ENCODE data around the gene MND1. TPM values are rescaled to one million over a fixed set of nuclear protein-coding genes. Genes with fewer than 3 reads are reported as not detected.

MND1 gene
- total RNA-seq, 1 donor from 2014 or later = 1.00 TPM

- FAIRE-seq (no peak), DNase-seq (ENCODE audit: low read depth) (no peak)
- Histone ChIP-seq H3K9me3 (ENCODE audit: insufficient read depth, low read depth, low read length) (no peaks in the 10 kb centered on the region), H3K4me1 (ENCODE audit: insufficient read depth, low read length) (peaks cover 4% of the 10 kb centered on the region), H3K79me2 (ENCODE audit: insufficient read depth, low read length) (peaks cover 22% of the 10 kb centered on the region), H3K27ac (ENCODE audit: low read depth, low read length) (no peak overlapping the region), H3K4me2 (ENCODE audit: low read length) (no peak overlapping the region), H3K4me3 (ENCODE audit: insufficient read depth, low read depth, low read length) (no peak overlapping the region), H2AFZ (ENCODE audit: low read depth, low read length) (no peak overlapping the region), H3K9ac (ENCODE audit: low read length) (no peak overlapping the region), H3K36me3 (ENCODE audit: insufficient read depth, low read length) (no peaks in the 10 kb centered on the region), H4K20me1 (ENCODE audit: insufficient read depth, low read length) (peaks cover 9% of the 10 kb centered on the region), H3K27me3 (ENCODE audit: insufficient read depth, low read length) (no peaks in the 10 kb centered on the region)
- Mint-ChIP-seq H3K9me3 (ENCODE audit: unreplicated experiment) (no peaks in the 10 kb centered on the region), H3K36me3 (ENCODE audit: low read depth, unreplicated experiment) (no peaks in the 10 kb centered on the region), H3K27ac (ENCODE audit: unreplicated experiment) (no peak overlapping the region), H3K4me3 (ENCODE audit: unreplicated experiment) (no peak overlapping the region), H3K4me1 (ENCODE audit: low read depth, unreplicated experiment) (peaks cover 12% of the 10 kb centered on the region), H3K27me3 (ENCODE audit: low read depth, unreplicated experiment) (no peaks in the 10 kb centered on the region)
- TF ChIP-seq CTCF (IDR thresholded peaks at IDR 0.05; ENCODE audit: insufficient read depth, low read depth, low read length) = no peak
- TF ChIP-seq EZH2 (IDR thresholded peaks at IDR 0.05; ENCODE audit: insufficient read depth, low read length) = no peak
Observed at GRCh38 chr4:153464068-153464467, 119.6 kb downstream of the MND1 start.

Other genes starting within 250 kb of the MND1 start
- gene TRIM2, start 140.2 kb upstream of the MND1 start, total RNA-seq = 46.4 and 51.8 TPM in 2 replicates
- 18.3 and 18.6 TPM in 2 replicates for gene TMEM131L, start 121.7 kb downstream of the MND1 start, total RNA-seq

Data from astrocyte (in vitro differentiated cells and primary cell).